Measurements from ENCODE around the gene CHMP4A.
"Not testable (repeated sequence)": the region's sequence is repeated elsewhere in the genome, so short reads cannot be mapped to it uniquely, and the experiment has no call there.

The CHMP4A gene

DNA sequence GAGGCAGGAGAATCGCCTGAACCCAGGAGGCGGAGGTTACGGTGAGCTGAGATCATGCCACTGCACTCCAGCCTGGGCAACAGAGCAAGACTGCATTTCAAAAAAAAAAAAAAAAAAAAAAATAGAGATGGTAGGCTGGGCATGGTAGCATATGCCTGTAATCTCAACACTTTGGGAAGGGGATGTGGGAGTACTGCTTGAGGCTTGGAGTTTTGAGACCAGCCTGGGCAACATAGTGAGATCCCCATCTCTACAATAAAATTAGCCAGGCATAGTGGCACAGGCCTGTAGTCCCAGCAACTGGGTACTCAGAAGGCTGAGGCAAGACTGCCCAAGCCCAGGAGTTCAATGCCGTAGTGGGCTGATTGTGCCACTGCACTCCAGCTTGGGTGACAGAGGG lies 9.7 kb upstream of the CHMP4A start:
- not testable (repeated sequence) for DNase-seq

- DNase-seq = no peak
Measured at GRCh38 chr14:24219521-24219920, 6.2 kb upstream of the CHMP4A start.

- DNase-seq = no peak
Measured at GRCh38 chr14:24219080-24219479, 5.8 kb upstream of the CHMP4A start.

- DNase-seq = not testable (repeated sequence)
Measured at GRCh38 chr14:24216876-24217275, 3.6 kb upstream of the CHMP4A start.

- DNase-seq = no peak
Measured at GRCh38 chr14:24216345-24216699, 3.0 kb upstream of the CHMP4A start.

DNA sequence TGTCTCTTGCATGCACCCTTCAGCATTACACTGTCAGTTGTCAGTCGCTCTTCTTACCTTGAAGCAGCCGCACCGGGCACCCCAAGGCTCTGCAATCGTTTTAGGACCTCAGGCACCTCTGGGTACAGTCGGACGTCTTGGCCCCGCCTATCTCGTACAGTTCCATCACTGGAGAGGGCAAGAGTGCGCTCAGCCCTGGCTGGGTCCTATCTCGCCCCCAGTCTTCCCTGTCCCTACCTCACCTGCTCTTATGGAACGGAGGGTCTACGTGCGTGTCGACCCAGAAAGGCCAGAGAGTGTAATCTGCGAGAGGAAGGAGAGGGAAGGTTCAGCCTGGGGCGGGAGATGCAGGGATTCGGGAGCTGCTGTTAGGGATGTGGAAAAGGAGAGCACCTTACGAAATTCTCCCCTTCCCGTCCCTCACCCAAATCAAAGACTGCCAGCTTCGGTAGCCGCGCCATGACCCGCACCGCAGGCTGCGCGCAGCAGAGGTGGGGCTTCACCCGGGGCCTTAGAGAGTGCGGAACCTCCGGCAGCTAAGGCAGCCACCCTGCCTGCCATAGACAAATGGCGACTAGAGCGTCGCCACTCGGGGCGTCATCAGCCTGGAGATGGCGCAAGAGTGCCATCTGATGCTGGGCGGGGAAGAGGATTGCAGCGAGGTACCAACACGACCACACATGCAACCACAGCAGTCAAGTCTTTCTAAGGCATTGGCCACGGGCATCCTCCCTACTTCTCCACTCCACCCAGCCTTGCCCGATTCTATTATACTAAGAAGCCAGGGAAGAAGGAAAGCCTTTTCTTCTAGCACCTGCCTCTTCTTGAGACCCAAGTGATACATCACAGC lies 2.4 kb upstream of the CHMP4A start, which contains the start of gene MDP1:
Gene MDP1 (minus strand): TSS at position 572 of the 850 bp plus-strand sequence. CDS start 111 bp downstream, at position 461.
- DNase-seq = peak; percentile 8

GRCh38 chr14:24213866-24214662 lies 776 bp upstream of the CHMP4A start:
- no peak for DNase-seq

- no peak for DNase-seq
Measured at GRCh38 chr14:24211311-24211710, 2.0 kb downstream of the CHMP4A start.

GRCh38 chr14:24207625-24208024 lies 5.7 kb downstream of the CHMP4A start:
- DNase-seq = no peak

GRCh38 chr14:24207104-24207551 lies 6.2 kb downstream of the CHMP4A start:
- no peak for DNase-seq

- DNase-seq = no peak
Measured at GRCh38 chr14:24206260-24207103, 6.8 kb downstream of the CHMP4A start.

DNA sequence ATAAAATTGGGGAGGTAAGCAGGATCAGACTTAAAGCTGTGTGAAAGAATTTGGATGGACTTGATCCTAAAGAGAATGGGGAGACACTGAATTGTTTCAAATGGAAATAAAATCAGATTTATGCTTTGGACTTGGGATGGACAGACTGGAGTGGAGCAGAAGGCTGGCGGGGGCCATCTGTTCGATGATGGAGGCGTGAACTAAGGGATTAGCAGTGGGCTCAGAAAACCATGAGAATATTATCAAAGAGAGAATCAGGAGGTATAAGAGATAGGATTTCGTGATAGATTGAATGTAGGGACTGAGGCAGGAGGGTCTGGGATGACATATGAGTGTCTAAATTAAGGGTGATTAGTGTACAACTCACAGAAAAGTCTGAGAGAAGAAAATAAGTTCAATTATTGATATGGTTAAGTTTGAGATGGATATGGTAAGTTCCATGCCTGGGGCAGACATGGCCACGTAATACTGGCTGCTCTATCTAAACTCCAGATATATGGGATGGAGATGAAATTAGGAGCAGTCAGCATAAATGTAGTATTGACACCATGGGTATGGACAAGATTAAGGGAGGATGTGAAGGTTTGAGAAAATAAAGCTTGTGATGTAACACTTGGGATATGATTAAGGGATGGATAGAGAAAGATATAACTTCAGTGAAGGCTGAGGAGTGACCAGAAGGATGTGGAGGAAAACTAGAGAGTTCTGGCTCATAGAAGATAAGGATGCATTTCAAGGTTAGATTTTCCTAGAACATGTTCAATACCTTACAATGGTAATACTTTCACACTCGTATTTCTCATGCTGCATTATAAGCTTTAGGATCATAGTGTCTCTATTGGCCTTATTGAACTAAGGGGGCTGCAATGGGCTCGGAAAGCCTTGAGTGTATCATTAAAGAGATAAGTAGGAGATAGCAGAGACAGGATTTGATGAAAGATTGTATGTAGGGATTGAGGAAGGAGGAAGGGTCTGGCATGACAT lies 8.8 kb downstream of the CHMP4A start:
- DNase-seq = no peak

DNA sequence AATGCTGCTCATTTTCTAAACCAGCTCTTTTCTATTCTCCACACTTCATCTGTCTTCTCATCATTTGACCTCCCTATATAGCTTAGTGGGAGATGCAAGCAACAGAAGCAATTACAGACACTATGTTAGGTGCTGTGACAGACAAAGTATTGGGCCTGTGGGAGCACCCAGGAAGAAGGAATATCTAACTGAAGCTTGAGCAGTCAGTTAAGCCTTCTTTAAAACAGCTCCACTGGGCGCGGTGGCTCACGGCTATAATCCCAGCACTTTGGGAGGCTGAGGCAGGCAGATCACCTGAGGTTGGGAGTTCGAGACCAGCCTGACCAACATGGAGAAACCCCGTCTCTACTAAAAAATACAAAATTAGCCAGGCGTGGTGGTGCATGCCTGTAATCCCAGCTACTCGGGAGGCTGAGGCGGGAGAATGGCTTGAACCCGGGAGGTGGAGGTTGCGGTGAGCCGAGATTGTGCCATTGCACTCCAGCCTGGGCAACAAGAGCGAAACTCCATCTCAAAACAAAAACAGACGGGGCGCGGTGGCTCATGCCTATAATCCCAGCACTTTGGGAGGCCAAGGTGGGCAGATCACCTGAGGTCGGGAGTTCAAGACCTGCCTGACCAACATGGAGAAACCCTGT lies 9.9 kb downstream of the CHMP4A start:
- DNase-seq = not testable (repeated sequence)

- not testable (repeated sequence) for DNase-seq
Measured at GRCh38 chr14:24202538-24202937, 10.8 kb downstream of the CHMP4A start.

DNA sequence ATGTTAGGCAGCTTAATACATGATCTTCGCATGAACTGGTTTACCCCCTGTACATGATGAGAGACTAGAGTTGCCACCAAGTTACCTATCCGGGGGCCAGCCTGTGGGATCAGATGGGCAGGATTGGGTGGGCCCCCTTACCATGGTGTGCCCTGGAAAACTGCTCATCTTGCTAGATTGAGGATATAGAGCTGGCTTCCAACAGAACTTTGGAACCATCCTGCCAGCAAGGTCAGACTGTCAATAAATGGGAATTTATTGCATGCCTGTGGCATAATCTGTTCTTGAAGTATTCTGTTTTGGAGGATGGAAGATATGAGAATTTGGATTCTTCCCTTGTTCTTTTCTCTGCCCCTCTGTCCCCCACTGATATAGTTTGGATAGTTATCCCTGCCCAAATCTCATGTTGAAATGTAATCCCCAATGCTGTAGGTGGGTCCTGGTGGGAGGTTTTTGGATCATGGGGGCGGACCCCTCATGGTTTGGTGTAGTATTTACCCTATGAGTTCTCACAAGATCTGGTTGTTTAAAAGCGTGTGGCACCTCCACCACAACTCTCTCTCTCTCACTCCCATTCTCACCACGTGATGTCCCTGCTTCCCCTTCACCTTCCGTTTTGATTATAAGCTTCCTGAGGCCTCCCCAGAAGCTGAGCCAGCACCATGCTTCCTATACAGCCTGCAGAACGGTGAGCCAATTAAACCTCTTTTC lies 14.3 kb downstream of the CHMP4A start:
- DNase-seq = no peak

- DNase-seq = no peak
Measured at GRCh38 chr14:24197056-24197450, 16.2 kb downstream of the CHMP4A start.

- DNase-seq = no peak
Measured at GRCh38 chr14:24196071-24197055, 16.9 kb downstream of the CHMP4A start.

DNA sequence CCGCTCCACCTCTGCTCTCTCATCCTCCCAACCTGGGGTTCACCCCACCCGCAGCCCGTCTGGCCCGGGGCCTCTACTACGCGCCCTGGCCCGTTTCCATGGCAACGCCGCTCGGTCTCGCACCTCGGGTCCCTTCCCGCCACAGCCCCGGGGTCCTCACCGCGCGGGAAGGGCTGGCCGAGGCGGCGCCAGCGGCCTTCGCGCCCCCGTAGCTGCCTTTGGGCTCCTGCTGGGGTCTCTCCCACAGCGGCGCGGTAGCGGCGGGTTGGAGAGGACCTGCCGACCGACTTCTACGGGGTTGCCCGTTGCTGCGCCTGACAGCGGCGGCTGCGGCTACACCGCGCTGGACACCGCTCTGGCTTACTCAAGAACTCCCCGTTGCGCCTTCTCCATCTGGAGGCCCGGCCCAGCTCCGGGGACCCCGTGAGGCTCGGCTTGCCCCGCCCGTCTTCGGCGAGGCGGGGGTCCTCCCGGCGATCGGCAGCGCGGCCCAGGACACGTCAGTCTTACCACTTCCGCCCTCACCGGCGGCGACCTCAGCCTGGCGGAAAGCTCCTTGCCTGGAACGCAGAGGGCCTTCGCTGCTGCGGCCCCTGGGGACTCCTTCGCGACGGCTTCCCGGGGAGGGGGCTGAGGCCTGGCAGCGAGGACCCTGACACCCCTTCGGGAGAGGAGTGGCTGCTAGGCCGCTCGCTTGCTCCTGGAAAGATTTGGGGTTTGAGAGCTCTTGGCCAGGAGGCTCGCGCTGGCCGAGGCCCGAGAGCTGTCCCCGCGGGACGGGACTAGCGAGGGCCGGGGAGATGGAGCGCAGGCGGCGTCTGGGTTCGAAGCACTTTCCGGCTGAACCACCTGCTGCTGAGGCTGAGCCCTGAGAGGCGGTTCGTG lies 17.9 kb downstream of the CHMP4A start, which contains the start of gene TM9SF1:
Gene TM9SF1 (minus strand): TSS at position 256 of the 885 bp plus-strand sequence. CDS start 422 bp downstream, outside the sequence.
- peak; percentile 55 for DNase-seq
